K562 (cell line): ENCODE results near the gene PCDHGA8. TPM values are rescaled to one million over a fixed set of nuclear protein-coding genes. Genes with fewer than 3 reads are reported as not detected.

Experiments used
- ATAC-seq: fragments of 200-7000 bp; cut with Tn5 transposase; 3 replicates; pipeline ENCODE4 v1.9.1; 2020; ENCODE audit warnings: moderate library complexity
- BruUV-seq: library from RNA; stranded (reverse); fragments of 400-500 nt; replicated peaks from 2 replicates; lab custom pipeline; 2021; lab: Mats Ljungman, UMichigan
- CTCF ChIA-PET: fragments of 300-600 bp; formaldehyde crosslinking; extraction: SDS; loops from one replicate; lab custom pipeline; 2021; ENCODE audit warnings: low intra/inter-chr PET ratio; lab: Yijun Ruan, JAX
- POLR2A ChIA-PET: fragments of 300-600, 350-650 bp; sonication (Branson Sonifier 250); formaldehyde crosslinking; extraction: SDS; loops from one replicate; lab custom pipeline; 2021; ENCODE audit warnings: antibody characterized with exemption, inconsistent platforms; lab: Yijun Ruan, JAX
- DNase-seq, 4 experiments: peaks; one replicate each; pipeline versions ENCODE4 v3.0.0 to v3.0.0-alpha.2; 2011 to 2018; ENCODE audit warnings: low spot score in 3 of 4, mixed read lengths in 3 of 4; ENCODE audit errors: extremely low read depth in 1 of 4
- FAIRE-seq: peaks from 2 replicates; lab custom pipeline; 2011; peaks lifted over from hg19 to GRCh38; lab: Jason Lieb, UNC
- H2AFZ ChIP-seq: 2 replicates; pipeline ENCODE4 v1.6.0; 2011; ENCODE audit warnings: low read depth, low read length, control low read depth, inconsistent platforms
- H3K27ac ChIP-seq: fragments of 200-600 bp; 3 replicates; pipeline ENCODE4 v1.8.0; 2011; ENCODE audit warnings: low read depth, mild to moderate bottlenecking, control low read depth, inconsistent platforms, low read length, moderate library complexity, mixed read lengths; ENCODE audit errors: extremely low read depth
- H3K27me3 ChIP-seq, 2 experiments: fragments of 300-600 bp in 1 of 2; 2 replicates in 1 of 2; 3 replicates in 1 of 2; pipeline versions ENCODE4 v1.6.0 to v1.8.0; 2011; ENCODE audit warnings: inconsistent platforms in 2 of 2, low read length in 2 of 2, mild to moderate bottlenecking in 1 of 2, mixed read lengths in 1 of 2, moderate library complexity in 1 of 2; ENCODE audit not compliant: control insufficient read depth in 2 of 2, insufficient read depth in 2 of 2
- H3K36me3 ChIP-seq: fragments of 300-600 bp; 3 replicates; pipeline ENCODE4 v1.8.0; 2011; ENCODE audit warnings: mild to moderate bottlenecking, low read length, inconsistent platforms; ENCODE audit not compliant: control insufficient read depth, insufficient read depth
- H3K4me1 ChIP-seq, 2 experiments: fragments of 200-600 bp in 1 of 2; replicated peaks in 1 of 2; 2 replicates in 1 of 2; 3 replicates in 1 of 2; pipeline versions ENCODE4 v1.5.1 to v1.8.0; 2011; ENCODE audit warnings: inconsistent platforms in 2 of 2, low read length in 2 of 2, mild to moderate bottlenecking in 1 of 2, mixed read lengths in 1 of 2, moderate library complexity in 1 of 2; ENCODE audit not compliant: control insufficient read depth in 2 of 2, insufficient read depth in 2 of 2
- H3K4me2 ChIP-seq: 2 replicates; pipeline ENCODE4 v1.6.1; 2011; ENCODE audit warnings: low read length, control low read depth, inconsistent platforms, mixed read lengths; ENCODE audit not compliant: insufficient read depth
- H3K4me3 ChIP-seq: fragments of 200-600 bp; sonication (generic), shearing (Covaris generic); 2 replicates; pipeline ENCODE4 v1.5.1; 2016; ENCODE audit warnings: control low read depth, inconsistent platforms
- H3K79me2 ChIP-seq: fragments of 200-600 bp; 3 replicates; pipeline ENCODE4 v1.8.0; 2011; ENCODE audit warnings: low read length, inconsistent platforms; ENCODE audit not compliant: control insufficient read depth, insufficient read depth
- H3K9ac ChIP-seq, 2 experiments: 2 replicates each; pipeline versions ENCODE4 v1.6.0 to v1.6.1; 2011; ENCODE audit warnings: low read depth in 2 of 2, low read length in 2 of 2, control low read depth in 1 of 2, inconsistent platforms in 1 of 2, mild to moderate bottlenecking in 1 of 2, mixed read lengths in 1 of 2; ENCODE audit not compliant: insufficient read depth in 1 of 2
- H3K9me1 ChIP-seq: one replicate; pipeline ENCODE4 v1.6.0; 2011; ENCODE audit warnings: inconsistent platforms, mild to moderate bottlenecking, low read length, moderate library complexity; ENCODE audit not compliant: control insufficient read depth, insufficient read depth
- H3K9me3 ChIP-seq: replicated peaks from 2 replicates; pipeline ENCODE4 v1.5.1; 2011; ENCODE audit warnings: low read depth, low read length, inconsistent platforms; ENCODE audit not compliant: control insufficient read depth, insufficient read depth
- H4K20me1 ChIP-seq: replicated peaks from 2 replicates; pipeline ENCODE4 v1.6.1; 2011; ENCODE audit warnings: low read length, inconsistent platforms, mixed read lengths; ENCODE audit not compliant: control insufficient read depth, insufficient read depth
- AFF4 ChIP-seq: sonication (generic); formaldehyde crosslinking; IDR thresholded peaks from 2 replicates; pipeline ENCODE4 v1.8.0; 2023; ENCODE audit warnings: mild to moderate bottlenecking, missing genetic modification reagents
- CEBPB ChIP-seq: fragments of 450-650 bp; IDR thresholded peaks from 2 replicates; pipeline ENCODE4 v1.6.1; 2016; ENCODE audit warnings: missing genetic modification characterization, missing compliant biosample characterization
- CEBPG ChIP-seq, 3 experiments: fragments of 200-800 bp in 1 of 3; sonication (Bioruptor generic) in 1 of 3; sonication (generic) in 1 of 3; formaldehyde crosslinking in 1 of 3; IDR thresholded peaks in 2 of 3; conservative IDR thresholded peaks in 1 of 3; 2 replicates each; pipeline versions ENCODE4 v1.6.1 to v1.8.0; 2016 to 2022; ENCODE audit warnings: missing compliant biosample characterization in 2 of 3, missing genetic modification characterization in 2 of 3, mild to moderate bottlenecking in 1 of 3, missing genetic modification reagents in 1 of 3
- HDAC8 ChIP-seq: fragments of 450-650 bp; IDR thresholded peaks from 2 replicates; pipeline ENCODE4 v1.6.1; 2016; ENCODE audit warnings: mild to moderate bottlenecking, missing genetic modification characterization, moderate library complexity, missing compliant biosample characterization
- HNRNPL ChIP-seq: fragments of 200-400 bp; formaldehyde crosslinking; IDR thresholded peaks from 2 replicates; pipeline ENCODE4 v1.6.1; 2017; ENCODE audit warnings: low read depth, mild to moderate bottlenecking, low read length
- KDM4B ChIP-seq, 2 experiments: fragments of 450-650 bp in 1 of 2; sonication (generic) in 1 of 2; IDR thresholded peaks; 2 replicates each; pipeline ENCODE4 v1.6.1; 2016 to 2017; ENCODE audit warnings: borderline replicate concordance in 2 of 2, antibody characterized with exemption in 1 of 2, low read depth in 1 of 2, mild to moderate bottlenecking in 1 of 2
- MED1 ChIP-seq: sonication (generic); formaldehyde crosslinking; IDR thresholded peaks from 2 replicates; pipeline ENCODE4 v1.8.1; 2023; ENCODE audit warnings: missing genetic modification reagents, borderline replicate concordance
- POLR2AphosphoS5 ChIP-seq: IDR thresholded peaks from 2 replicates; pipeline ENCODE4 v1.6.1; 2011; ENCODE audit warnings: mild to moderate bottlenecking, low read depth, low read length, moderate library complexity; ENCODE audit not compliant: control insufficient read depth, insufficient read depth
- SMARCB1 ChIP-seq: IDR thresholded peaks from 2 replicates; pipeline ENCODE4 v1.6.1; 2011; ENCODE audit warnings: improper control_type of control experiment, low read depth; ENCODE audit not compliant: insufficient read length
- ZNF140 ChIP-seq: fragments of 250-450 bp; sonication (Bioruptor Pico); IDR thresholded peaks from 2 replicates; pipeline ENCODE4 v1.8.0; 2021; ENCODE audit warnings: moderate library complexity, mild to moderate bottlenecking, inconsistent platforms
- ZNF324 ChIP-seq: fragments of 250-450 bp; sonication (Bioruptor Pico); IDR thresholded peaks from 2 replicates; pipeline ENCODE4 v1.4.0; 2020; ENCODE audit warnings: mild to moderate bottlenecking
- WGBS: fragments of 100-300 bp; shearing (Covaris generic); methylation state at CpG from one replicate; pipeline ENCODE4 v1.1.6; 2016; ENCODE audit warnings: low coverage, mixed read lengths; ENCODE audit not compliant: insufficient coverage; ENCODE audit errors: missing lambda C conversion rate; 5-methylcytosine and 5-hydroxymethylcytosine counted together
- in situ Hi-C: fragments of 300-500 bp; cut with MboI; formaldehyde crosslinking; loops from 4 replicates; pipeline ENCODE4 v1.15.0; 2018; ENCODE audit warnings: inconsistent platforms, mixed read lengths
- intact Hi-C: fragments of 100-400 bp; cut with micrococcal nuclease; formaldehyde crosslinking; loops from 2 replicates; pipeline ENCODE4 v1.14.2; 2022
- polyA plus RNA-seq, 8 experiments: library from polyadenylated mRNA; depleted of rRNA in 4 of 8; stranded (reverse) in 5 of 8; unstranded in 3 of 8; fragments of >200 nt; fragmentation: Nextera tagmentation in 2 of 8; fragmentation: Illumina TruSeq in 1 of 8; extraction: Ambion mirVana in 2 of 8; extraction: Trizol in 1 of 8; gene quantifications; 2 replicates each; pipeline versions ENCODE4 v1.2.1 to v1.2.3, GENCODE V29; 2011 to 2014; ENCODE audit warnings: inconsistent platforms in 1 of 8, missing spikeins in 1 of 8
- total RNA-seq, 7 experiments: library from RNA; depleted of rRNA in 6 of 7; stranded (reverse); fragments of >200 nt in 6 of 7; fragmentation: Illumina TruSeq in 2 of 7; extraction: Trizol in 2 of 7; gene quantifications; 2 replicates each; pipeline versions ENCODE4 v1.2.1 to v1.2.3, GENCODE V29; 2011 to 2021; ENCODE audit warnings: low replicate concordance in 1 of 7
- TF ChIP-seq, protein P1 (sequence below): sonication (generic); formaldehyde crosslinking; IDR thresholded peaks from 2 replicates; pipeline ENCODE4 v1.8.1; 2023; ENCODE audit warnings: mild to moderate bottlenecking, missing genetic modification reagents
- TF ChIP-seq, protein P2 (sequence below): fragments of 250-450 bp; sonication (Bioruptor Pico); IDR thresholded peaks from 2 replicates; pipeline ENCODE4 v1.8.0; 2021; ENCODE audit warnings: borderline replicate concordance, mild to moderate bottlenecking, moderate library complexity; ENCODE audit not compliant: poor library complexity, severe bottlenecking

Gene PCDHGA8
- total and polyA plus RNA-seq, 9 of the 15 experiments (the other 6 are each of a cell fraction or from before 2014, with no cell fraction given) = 0.04 to 0.11 (median 0.07) TPM; not detected in 2

DNA sequence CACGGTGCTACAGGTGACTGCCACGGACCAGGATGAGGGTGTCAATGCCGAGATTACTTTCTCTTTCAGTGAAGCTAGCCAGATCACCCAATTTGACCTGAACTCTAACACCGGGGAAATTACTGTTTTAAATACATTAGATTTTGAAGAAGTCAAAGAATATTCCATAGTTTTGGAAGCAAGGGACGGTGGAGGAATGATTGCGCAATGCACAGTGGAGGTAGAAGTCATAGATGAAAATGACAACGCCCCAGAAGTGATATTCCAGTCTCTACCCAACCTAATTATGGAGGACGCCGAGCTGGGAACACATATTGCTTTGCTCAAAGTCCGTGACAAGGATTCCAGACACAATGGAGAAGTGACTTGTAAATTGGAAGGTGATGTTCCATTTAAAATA lies 3.8 kb upstream of the PCDHGA8 start:
- no peaks in the 10 kb centered on the region for H3K36me3 ChIP-seq
- intact Hi-C loops = no loop called here
- no peak overlapping the region for H3K9ac ChIP-seq
- H3K4me3 ChIP-seq = no peak overlapping the region
- ATAC-seq (no peak), FAIRE-seq (no peak), DNase-seq (no peak)
- H3K27ac ChIP-seq = no peak overlapping the region
- no TSS peak for BruUV-seq
- peaks cover 0 to 10% of the 10 kb centered on the region in 2 experiments; a peak in 1 of 5 replicates for H3K4me1 ChIP-seq
- H3K9me3 ChIP-seq = no peaks in the 10 kb centered on the region
- WGBS = 2% methylated on average over 10 of the region's 10 CpGs
- no peak for TF ChIP-seq POLR2AphosphoS5
- no peak for TF ChIP-seq CEBPG (CRISPR knock-in tag; IDR thresholded peaks at IDR 0.05)
- peak; percentile 35 to 94; a peak in 3 of 4 replicates for TF ChIP-seq CEBPG (tag; conservative IDR thresholded peaks at IDR 0.05 in 1 of 2, IDR thresholded peaks at IDR 0.05 in 1 of 2)
- no peak for TF ChIP-seq ZNF324
- TF ChIP-seq CEBPB = peak; percentile 87
- TF ChIP-seq HNRNPL = no peak
- TF ChIP-seq MED1 (CRISPR knock-in tag) = no peak
- TF ChIP-seq AFF4 (CRISPR knock-in tag) = no peak
- TF ChIP-seq, protein P1, sequence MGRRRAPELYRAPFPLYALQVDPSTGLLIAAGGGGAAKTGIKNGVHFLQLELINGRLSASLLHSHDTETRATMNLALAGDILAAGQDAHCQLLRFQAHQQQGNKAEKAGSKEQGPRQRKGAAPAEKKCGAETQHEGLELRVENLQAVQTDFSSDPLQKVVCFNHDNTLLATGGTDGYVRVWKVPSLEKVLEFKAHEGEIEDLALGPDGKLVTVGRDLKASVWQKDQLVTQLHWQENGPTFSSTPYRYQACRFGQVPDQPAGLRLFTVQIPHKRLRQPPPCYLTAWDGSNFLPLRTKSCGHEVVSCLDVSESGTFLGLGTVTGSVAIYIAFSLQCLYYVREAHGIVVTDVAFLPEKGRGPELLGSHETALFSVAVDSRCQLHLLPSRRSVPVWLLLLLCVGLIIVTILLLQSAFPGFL (CRISPR knock-in tag) = no peak
- TF ChIP-seq, protein P2, sequence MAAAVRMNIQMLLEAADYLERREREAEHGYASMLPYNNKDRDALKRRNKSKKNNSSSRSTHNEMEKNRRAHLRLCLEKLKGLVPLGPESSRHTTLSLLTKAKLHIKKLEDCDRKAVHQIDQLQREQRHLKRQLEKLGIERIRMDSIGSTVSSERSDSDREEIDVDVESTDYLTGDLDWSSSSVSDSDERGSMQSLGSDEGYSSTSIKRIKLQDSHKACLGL (CRISPR knock-in tag) = no peak
- no peak for TF ChIP-seq HDAC8 (tag)
- TF ChIP-seq KDM4B (IDR thresholded peaks at IDR 0.05; ENCODE audit: borderline replicate concordance in 2 of 2, low read depth in 1 of 2) = no peak
- no peak for TF ChIP-seq SMARCB1
- no peak for TF ChIP-seq ZNF140 (CRISPR knock-in tag)
- no peaks in the 10 kb centered on the region for H3K9me1 ChIP-seq
- H4K20me1 ChIP-seq = no peaks in the 10 kb centered on the region
- ChIA-PET CTCF (no interaction called here), POLR2A (no interaction called here)
- in situ Hi-C loops = no loop called here
- H3K4me2 ChIP-seq = no peak overlapping the region
- no peak overlapping the region for H2AFZ ChIP-seq
- no peaks in the 10 kb centered on the region for H3K79me2 ChIP-seq
- peaks cover 3 to 33% of the 10 kb centered on the region in 2 experiments; a peak in 3 of 5 replicates for H3K27me3 ChIP-seq
